ENCODE data around the gene MYO1B. TPM values are rescaled to one million over a fixed set of nuclear protein-coding genes. Genes with fewer than 3 reads are reported as not detected.

MYO1B gene
- total and polyA plus RNA-seq, 2 experiments from 2014 or later, result 26.4 to 70.6 TPM

DNA sequence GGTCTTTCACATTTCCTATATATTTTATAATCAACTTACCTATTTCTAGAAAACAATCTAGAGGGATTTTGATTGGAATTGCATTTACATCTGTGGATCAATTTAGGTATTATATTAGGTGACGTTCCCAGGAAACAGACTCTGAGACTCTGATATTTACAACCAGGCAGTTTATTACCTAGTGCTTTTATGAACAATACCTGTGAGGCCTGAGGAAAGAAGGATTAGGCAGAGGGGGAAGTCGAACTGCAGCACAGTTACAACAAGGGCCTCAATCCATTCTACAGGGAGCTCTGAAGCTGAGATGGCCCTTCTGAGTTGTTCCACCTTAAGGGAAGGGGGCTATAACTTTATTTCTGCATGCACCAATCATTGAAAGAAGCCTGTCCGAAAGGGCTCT is 206.9 kb downstream of the MYO1B start:
- Histone ChIP-seq H3K36me3 (ENCODE audit: insufficient read depth) (no peaks in the 10 kb centered on the region), H3K4me2 (no peak overlapping the region), H2AFZ (peak overlapping the region; percentile 69; the same call in 1 of the 2 replicates), H3F3A (replicated peaks; ENCODE audit: low read depth) (no peaks in the 10 kb centered on the region), H3K9me2 (ENCODE audit: insufficient read depth) (0 out of 2 replicates have a peak, but pooled peaks cover 3% of the 10 kb centered on the region), H3K27me3 (ENCODE audit: insufficient read depth) (no peaks in the 10 kb centered on the region), H3K4me3 (no peak overlapping the region), H3K4me1 (ENCODE audit: insufficient read depth) (no peaks in the 10 kb centered on the region), H3K27ac (ENCODE audit: low read depth) (no peak overlapping the region), H4K20me1 (replicated peaks; ENCODE audit: insufficient read depth) (no peaks in the 10 kb centered on the region), H3K79me2 (replicated peaks; ENCODE audit: insufficient read depth) (no peaks in the 10 kb centered on the region)
- ATAC-seq (no peak), DNase-seq (ENCODE audit: low spot score) (no peak)
- Mint-ChIP-seq H3K27ac (no peak overlapping the region), H3K9me3 (peaks cover 20% of the 10 kb centered on the region), H3K4me3 (no peak overlapping the region), H3K36me3 (ENCODE audit: low read depth) (peaks cover 5% of the 10 kb centered on the region; the same call in 2 of the 3 replicates), H3K4me1 (no peaks in the 10 kb centered on the region), H3K27me3 (ENCODE audit: insufficient read depth, low read depth, poor library complexity) (no peaks in the 10 kb centered on the region)
- no peak for TF ChIP-seq ZNF331 (CRISPR knock-in tag; IDR thresholded peaks at IDR 0.05; ENCODE audit: low read depth)
- TF ChIP-seq EZH2 (IDR thresholded peaks at IDR 0.05; ENCODE audit: low read depth, unreplicated experiment), result no peak
- TF ChIP-seq POLR2AphosphoS5 (IDR thresholded peaks at IDR 0.05; ENCODE audit: low read depth), result no peak
- TF ChIP-seq EZH2phosphoT487 (IDR thresholded peaks at IDR 0.05; ENCODE audit: unreplicated experiment), result no peak
- no peak for TF ChIP-seq JUNB (IDR thresholded peaks at IDR 0.05; ENCODE audit: unreplicated experiment)
- TF ChIP-seq, protein P1, sequence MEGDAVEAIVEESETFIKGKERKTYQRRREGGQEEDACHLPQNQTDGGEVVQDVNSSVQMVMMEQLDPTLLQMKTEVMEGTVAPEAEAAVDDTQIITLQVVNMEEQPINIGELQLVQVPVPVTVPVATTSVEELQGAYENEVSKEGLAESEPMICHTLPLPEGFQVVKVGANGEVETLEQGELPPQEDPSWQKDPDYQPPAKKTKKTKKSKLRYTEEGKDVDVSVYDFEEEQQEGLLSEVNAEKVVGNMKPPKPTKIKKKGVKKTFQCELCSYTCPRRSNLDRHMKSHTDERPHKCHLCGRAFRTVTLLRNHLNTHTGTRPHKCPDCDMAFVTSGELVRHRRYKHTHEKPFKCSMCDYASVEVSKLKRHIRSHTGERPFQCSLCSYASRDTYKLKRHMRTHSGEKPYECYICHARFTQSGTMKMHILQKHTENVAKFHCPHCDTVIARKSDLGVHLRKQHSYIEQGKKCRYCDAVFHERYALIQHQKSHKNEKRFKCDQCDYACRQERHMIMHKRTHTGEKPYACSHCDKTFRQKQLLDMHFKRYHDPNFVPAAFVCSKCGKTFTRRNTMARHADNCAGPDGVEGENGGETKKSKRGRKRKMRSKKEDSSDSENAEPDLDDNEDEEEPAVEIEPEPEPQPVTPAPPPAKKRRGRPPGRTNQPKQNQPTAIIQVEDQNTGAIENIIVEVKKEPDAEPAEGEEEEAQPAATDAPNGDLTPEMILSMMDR (conservative IDR thresholded peaks at IDR 0.05; ENCODE audit: low read depth in 2 of 2), result no peak
- TF ChIP-seq CREB1 (CRISPR knock-in tag; IDR thresholded peaks at IDR 0.05; ENCODE audit: low read depth), result no peak
- TF ChIP-seq, protein P2, sequence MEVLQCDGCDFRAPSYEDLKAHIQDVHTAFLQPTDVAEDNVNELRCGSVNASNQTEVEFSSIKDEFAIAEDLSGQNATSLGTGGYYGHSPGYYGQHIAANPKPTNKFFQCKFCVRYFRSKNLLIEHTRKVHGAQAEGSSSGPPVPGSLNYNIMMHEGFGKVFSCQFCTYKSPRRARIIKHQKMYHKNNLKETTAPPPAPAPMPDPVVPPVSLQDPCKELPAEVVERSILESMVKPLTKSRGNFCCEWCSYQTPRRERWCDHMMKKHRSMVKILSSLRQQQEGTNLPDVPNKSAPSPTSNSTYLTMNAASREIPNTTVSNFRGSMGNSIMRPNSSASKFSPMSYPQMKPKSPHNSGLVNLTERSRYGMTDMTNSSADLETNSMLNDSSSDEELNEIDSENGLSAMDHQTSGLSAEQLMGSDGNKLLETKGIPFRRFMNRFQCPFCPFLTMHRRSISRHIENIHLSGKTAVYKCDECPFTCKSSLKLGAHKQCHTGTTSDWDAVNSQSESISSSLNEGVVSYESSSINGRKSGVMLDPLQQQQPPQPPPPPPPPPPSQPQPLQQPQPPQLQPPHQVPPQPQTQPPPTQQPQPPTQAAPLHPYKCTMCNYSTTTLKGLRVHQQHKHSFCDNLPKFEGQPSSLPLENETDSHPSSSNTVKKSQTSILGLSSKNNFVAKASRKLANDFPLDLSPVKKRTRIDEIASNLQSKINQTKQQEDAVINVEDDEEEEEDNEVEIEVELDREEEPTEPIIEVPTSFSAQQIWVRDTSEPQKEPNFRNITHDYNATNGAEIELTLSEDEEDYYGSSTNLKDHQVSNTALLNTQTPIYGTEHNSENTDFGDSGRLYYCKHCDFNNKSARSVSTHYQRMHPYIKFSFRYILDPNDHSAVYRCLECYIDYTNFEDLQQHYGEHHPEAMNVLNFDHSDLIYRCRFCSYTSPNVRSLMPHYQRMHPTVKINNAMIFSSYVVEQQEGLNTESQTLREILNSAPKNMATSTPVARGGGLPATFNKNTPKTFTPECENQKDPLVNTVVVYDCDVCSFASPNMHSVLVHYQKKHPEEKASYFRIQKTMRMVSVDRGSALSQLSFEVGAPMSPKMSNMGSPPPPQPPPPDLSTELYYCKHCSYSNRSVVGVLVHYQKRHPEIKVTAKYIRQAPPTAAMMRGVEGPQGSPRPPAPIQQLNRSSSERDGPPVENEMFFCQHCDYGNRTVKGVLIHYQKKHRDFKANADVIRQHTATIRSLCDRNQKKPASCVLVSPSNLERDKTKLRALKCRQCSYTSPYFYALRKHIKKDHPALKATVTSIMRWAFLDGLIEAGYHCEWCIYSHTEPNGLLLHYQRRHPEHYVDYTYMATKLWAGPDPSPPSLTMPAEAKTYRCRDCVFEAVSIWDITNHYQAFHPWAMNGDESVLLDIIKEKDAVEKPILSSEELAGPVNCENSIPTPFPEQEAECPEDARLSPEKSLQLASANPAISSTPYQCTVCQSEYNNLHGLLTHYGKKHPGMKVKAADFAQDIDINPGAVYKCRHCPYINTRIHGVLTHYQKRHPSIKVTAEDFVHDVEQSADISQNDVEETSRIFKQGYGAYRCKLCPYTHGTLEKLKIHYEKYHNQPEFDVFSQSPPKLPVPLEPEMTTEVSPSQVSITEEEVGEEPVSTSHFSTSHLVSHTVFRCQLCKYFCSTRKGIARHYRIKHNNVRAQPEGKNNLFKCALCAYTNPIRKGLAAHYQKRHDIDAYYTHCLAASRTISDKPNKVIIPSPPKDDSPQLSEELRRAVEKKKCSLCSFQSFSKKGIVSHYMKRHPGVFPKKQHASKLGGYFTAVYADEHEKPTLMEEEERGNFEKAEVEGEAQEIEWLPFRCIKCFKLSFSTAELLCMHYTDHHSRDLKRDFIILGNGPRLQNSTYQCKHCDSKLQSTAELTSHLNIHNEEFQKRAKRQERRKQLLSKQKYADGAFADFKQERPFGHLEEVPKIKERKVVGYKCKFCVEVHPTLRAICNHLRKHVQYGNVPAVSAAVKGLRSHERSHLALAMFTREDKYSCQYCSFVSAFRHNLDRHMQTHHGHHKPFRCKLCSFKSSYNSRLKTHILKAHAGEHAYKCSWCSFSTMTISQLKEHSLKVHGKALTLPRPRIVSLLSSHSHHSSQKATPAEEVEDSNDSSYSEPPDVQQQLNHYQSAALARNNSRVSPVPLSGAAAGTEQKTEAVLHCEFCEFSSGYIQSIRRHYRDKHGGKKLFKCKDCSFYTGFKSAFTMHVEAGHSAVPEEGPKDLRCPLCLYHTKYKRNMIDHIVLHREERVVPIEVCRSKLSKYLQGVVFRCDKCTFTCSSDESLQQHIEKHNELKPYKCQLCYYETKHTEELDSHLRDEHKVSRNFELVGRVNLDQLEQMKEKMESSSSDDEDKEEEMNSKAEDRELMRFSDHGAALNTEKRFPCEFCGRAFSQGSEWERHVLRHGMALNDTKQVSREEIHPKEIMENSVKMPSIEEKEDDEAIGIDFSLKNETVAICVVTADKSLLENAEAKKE (CRISPR knock-in tag; IDR thresholded peaks at IDR 0.05), result no peak
- TF ChIP-seq, protein P3, sequence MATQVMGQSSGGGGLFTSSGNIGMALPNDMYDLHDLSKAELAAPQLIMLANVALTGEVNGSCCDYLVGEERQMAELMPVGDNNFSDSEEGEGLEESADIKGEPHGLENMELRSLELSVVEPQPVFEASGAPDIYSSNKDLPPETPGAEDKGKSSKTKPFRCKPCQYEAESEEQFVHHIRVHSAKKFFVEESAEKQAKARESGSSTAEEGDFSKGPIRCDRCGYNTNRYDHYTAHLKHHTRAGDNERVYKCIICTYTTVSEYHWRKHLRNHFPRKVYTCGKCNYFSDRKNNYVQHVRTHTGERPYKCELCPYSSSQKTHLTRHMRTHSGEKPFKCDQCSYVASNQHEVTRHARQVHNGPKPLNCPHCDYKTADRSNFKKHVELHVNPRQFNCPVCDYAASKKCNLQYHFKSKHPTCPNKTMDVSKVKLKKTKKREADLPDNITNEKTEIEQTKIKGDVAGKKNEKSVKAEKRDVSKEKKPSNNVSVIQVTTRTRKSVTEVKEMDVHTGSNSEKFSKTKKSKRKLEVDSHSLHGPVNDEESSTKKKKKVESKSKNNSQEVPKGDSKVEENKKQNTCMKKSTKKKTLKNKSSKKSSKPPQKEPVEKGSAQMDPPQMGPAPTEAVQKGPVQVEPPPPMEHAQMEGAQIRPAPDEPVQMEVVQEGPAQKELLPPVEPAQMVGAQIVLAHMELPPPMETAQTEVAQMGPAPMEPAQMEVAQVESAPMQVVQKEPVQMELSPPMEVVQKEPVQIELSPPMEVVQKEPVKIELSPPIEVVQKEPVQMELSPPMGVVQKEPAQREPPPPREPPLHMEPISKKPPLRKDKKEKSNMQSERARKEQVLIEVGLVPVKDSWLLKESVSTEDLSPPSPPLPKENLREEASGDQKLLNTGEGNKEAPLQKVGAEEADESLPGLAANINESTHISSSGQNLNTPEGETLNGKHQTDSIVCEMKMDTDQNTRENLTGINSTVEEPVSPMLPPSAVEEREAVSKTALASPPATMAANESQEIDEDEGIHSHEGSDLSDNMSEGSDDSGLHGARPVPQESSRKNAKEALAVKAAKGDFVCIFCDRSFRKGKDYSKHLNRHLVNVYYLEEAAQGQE (IDR thresholded peaks at IDR 0.05; ENCODE audit: unreplicated experiment), result no peak
- TF ChIP-seq, protein P4, sequence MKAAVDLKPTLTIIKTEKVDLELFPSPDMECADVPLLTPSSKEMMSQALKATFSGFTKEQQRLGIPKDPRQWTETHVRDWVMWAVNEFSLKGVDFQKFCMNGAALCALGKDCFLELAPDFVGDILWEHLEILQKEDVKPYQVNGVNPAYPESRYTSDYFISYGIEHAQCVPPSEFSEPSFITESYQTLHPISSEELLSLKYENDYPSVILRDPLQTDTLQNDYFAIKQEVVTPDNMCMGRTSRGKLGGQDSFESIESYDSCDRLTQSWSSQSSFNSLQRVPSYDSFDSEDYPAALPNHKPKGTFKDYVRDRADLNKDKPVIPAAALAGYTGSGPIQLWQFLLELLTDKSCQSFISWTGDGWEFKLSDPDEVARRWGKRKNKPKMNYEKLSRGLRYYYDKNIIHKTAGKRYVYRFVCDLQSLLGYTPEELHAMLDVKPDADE (IDR thresholded peaks at IDR 0.05), result no peak
- no peak for TF ChIP-seq STAT1 (IDR thresholded peaks at IDR 0.05; ENCODE audit: unreplicated experiment)
- TF ChIP-seq NANOG (IDR thresholded peaks at IDR 0.05; ENCODE audit: borderline replicate concordance), result no peak
